Type B pancreatic cell (in vitro differentiated cells): Measurements from ENCODE around the gene LPAR4. TPM values are rescaled to one million over a fixed set of nuclear protein-coding genes. Genes with fewer than 3 reads are reported as not detected.

Source experiments
- DNase-seq: peaks from one replicate; pipeline ENCODE4 v3.0.0; 2021; ENCODE audit warnings: mixed read lengths; ENCODE audit not compliant: unreplicated experiment; ENCODE audit errors: extremely low spot score
- H3K27ac Mint-ChIP-seq: 2 replicates; pipeline ENCODE4 v1.8.0; 2021; ENCODE audit warnings: mild to moderate bottlenecking, mixed read lengths
- H3K27me3 Mint-ChIP-seq: 2 replicates; pipeline ENCODE4 v1.8.0; 2021; ENCODE audit warnings: mixed read lengths
- H3K36me3 Mint-ChIP-seq: 2 replicates; pipeline ENCODE4 v1.8.0; 2021; ENCODE audit warnings: mixed read lengths
- H3K4me1 Mint-ChIP-seq: one replicate; pipeline ENCODE4 v1.8.0; 2021; ENCODE audit warnings: mixed read lengths; ENCODE audit not compliant: unreplicated experiment
- H3K4me3 Mint-ChIP-seq: 2 replicates; pipeline ENCODE4 v1.8.0; 2021; ENCODE audit warnings: mild to moderate bottlenecking, mixed read lengths
- H3K9me3 Mint-ChIP-seq: 2 replicates; pipeline ENCODE4 v1.8.0; 2021; ENCODE audit warnings: mixed read lengths
- total RNA-seq: library from RNA; stranded (reverse); gene quantifications from 2 replicates; pipeline ENCODE4 v1.2.1, GENCODE V29; 2021; ENCODE audit warnings: low replicate concordance
- TF ChIP-seq, protein P1 (sequence below): fragments of 200-600 bp; sonication (generic); conservative IDR thresholded peaks from 2 replicates; pipeline ENCODE4 v1.5.0; 2021; ENCODE audit warnings: antibody characterized with exemption, mild to moderate bottlenecking

Gene LPAR4
- total RNA-seq, 1 donor from 2014 or later = 5.3 TPM

DNA sequence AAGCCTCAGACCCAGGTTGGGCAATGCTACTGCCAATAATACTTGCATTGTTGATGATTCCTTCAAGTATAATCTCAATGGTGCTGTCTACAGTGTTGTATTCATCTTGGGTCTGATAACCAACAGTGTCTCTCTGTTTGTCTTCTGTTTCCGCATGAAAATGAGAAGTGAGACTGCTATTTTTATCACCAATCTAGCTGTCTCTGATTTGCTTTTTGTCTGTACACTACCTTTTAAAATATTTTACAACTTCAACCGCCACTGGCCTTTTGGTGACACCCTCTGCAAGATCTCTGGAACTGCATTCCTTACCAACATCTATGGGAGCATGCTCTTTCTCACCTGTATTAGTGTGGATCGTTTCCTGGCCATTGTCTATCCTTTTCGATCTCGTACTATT lies 7.4 kb downstream of the LPAR4 start:
- Mint-ChIP-seq H3K27me3 (no peaks in the 10 kb centered on the region), H3K9me3 (peaks cover 6% of the 10 kb centered on the region), H3K4me3 (no peak overlapping the region), H3K36me3 (no peaks in the 10 kb centered on the region), H3K27ac (no peak overlapping the region), H3K4me1 (no peaks in the 10 kb centered on the region)
- no peak for DNase-seq
- TF ChIP-seq, protein P1, sequence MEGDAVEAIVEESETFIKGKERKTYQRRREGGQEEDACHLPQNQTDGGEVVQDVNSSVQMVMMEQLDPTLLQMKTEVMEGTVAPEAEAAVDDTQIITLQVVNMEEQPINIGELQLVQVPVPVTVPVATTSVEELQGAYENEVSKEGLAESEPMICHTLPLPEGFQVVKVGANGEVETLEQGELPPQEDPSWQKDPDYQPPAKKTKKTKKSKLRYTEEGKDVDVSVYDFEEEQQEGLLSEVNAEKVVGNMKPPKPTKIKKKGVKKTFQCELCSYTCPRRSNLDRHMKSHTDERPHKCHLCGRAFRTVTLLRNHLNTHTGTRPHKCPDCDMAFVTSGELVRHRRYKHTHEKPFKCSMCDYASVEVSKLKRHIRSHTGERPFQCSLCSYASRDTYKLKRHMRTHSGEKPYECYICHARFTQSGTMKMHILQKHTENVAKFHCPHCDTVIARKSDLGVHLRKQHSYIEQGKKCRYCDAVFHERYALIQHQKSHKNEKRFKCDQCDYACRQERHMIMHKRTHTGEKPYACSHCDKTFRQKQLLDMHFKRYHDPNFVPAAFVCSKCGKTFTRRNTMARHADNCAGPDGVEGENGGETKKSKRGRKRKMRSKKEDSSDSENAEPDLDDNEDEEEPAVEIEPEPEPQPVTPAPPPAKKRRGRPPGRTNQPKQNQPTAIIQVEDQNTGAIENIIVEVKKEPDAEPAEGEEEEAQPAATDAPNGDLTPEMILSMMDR = no peak

- peaks cover 6% of the 10 kb centered on the region for H3K9me3 Mint-ChIP-seq
- H3K27ac Mint-ChIP-seq = no peak overlapping the region
- TF ChIP-seq, protein P1 = no peak
- H3K4me1 Mint-ChIP-seq = no peaks in the 10 kb centered on the region
- DNase-seq = no peak
- no peaks in the 10 kb centered on the region for H3K36me3 Mint-ChIP-seq
- H3K27me3 Mint-ChIP-seq = no peaks in the 10 kb centered on the region
- H3K4me3 Mint-ChIP-seq = no peak overlapping the region
Measured at GRCh38 chrX:78759081-78759480, 11.6 kb downstream of the LPAR4 start.

- DNase-seq = no peak
- no peak overlapping the region for H3K4me3 Mint-ChIP-seq
- no peaks in the 10 kb centered on the region for H3K27me3 Mint-ChIP-seq
- H3K36me3 Mint-ChIP-seq = no peaks in the 10 kb centered on the region
- H3K27ac Mint-ChIP-seq = no peak overlapping the region
- TF ChIP-seq, protein P1 = no peak
- no peaks in the 10 kb centered on the region for H3K9me3 Mint-ChIP-seq
- no peaks in the 10 kb centered on the region for H3K4me1 Mint-ChIP-seq
Measured at GRCh38 chrX:78769101-78769755, 21.7 kb downstream of the LPAR4 start.

DNA sequence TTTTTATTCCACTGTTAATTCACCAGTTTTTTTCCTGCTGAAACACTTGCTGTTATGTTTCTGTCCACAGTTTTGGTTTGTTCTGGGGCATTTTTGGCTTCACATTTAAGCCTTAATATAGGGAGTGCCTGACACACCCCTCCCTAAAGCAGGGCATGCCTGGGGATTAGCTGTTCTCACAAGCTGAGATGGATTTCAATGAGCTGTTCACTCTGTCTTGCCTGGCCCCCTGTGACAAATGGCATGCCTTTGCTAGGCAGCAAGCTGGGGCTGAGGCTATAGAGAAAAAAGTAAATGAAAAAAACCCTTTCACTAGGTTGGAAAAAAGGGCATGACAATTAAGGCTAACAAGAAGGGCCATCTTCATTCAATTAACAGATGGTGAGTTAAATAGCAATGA lies 22.4 kb downstream of the LPAR4 start:
- Mint-ChIP-seq H3K27ac (no peak overlapping the region), H3K9me3 (no peaks in the 10 kb centered on the region), H3K36me3 (no peaks in the 10 kb centered on the region), H3K27me3 (no peaks in the 10 kb centered on the region), H3K4me3 (no peak overlapping the region), H3K4me1 (no peaks in the 10 kb centered on the region)
- no peak for DNase-seq
- TF ChIP-seq, protein P1 = no peak

GRCh38 chrX:78796916-78797315 lies 49.4 kb downstream of the LPAR4 start:
- TF ChIP-seq, protein P1 = no peak
- Mint-ChIP-seq H3K27me3 (no peaks in the 10 kb centered on the region), H3K4me1 (no peaks in the 10 kb centered on the region), H3K4me3 (no peak overlapping the region), H3K36me3 (no peaks in the 10 kb centered on the region), H3K27ac (no peak overlapping the region), H3K9me3 (no peaks in the 10 kb centered on the region)
- DNase-seq = no peak

DNA sequence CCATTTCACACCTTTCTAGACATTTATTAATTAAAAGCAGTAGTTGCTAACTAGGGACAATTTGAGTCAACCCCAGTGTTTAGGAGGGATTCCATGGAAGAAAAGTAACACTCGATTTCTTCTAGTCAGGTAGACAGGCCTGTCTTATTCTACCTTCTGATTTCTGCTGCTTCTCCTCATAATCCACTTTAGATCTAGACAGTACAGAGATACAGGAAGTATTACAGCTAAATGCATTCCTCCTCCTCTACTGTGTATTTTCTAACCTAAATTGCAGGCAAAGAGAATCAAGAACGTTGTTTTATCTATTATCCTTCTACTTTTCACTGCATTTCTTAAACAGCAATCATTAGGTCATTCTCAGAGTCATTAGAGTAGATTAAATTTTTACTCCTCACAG lies 52.6 kb downstream of the LPAR4 start:
- Mint-ChIP-seq H3K4me1 (no peaks in the 10 kb centered on the region), H3K9me3 (no peaks in the 10 kb centered on the region), H3K36me3 (no peaks in the 10 kb centered on the region), H3K27ac (no peak overlapping the region), H3K27me3 (no peaks in the 10 kb centered on the region), H3K4me3 (no peak overlapping the region)
- TF ChIP-seq, protein P1 = no peak
- no peak for DNase-seq
